Panc1 (cell line): ENCODE results near the gene KCNJ1. TPM values are rescaled to one million over a fixed set of nuclear protein-coding genes. Genes with fewer than 3 reads are reported as not detected.

Source experiments
- ATAC-seq: fragments of 200-7000 bp; cut with Tn5 transposase; 2 replicates; pipeline ENCODE4 v1.9.1; 2020; ENCODE audit warnings: mild to moderate bottlenecking, moderate library complexity
- BruUV-seq: library from RNA; stranded (reverse); fragments of 400-500 nt; replicated peaks from 2 replicates; lab custom pipeline; 2021; lab: Mats Ljungman, UMichigan
- CTCF ChIA-PET: fragments of 300-600 bp; sonication (Branson Sonifier 250); formaldehyde crosslinking; loops from one replicate; lab custom pipeline; 2022; ENCODE audit warnings: antibody characterized with exemption; lab: Charles Lee
- POLR2A ChIA-PET: fragments of 300-600 bp; sonication (Branson Sonifier 250); formaldehyde crosslinking; loops from one replicate; lab custom pipeline; 2022; ENCODE audit warnings: antibody characterized with exemption; lab: Charles Lee
- DNase-seq: peaks from one replicate; pipeline ENCODE4 v3.0.0-alpha.2; 2010; ENCODE audit warnings: low read depth, low spot score
- H3K27ac ChIP-seq: 2 replicates; pipeline ENCODE4 v1.5.1; 2011; ENCODE audit warnings: mild to moderate bottlenecking, low read length, inconsistent platforms
- H3K27me3 ChIP-seq: fragments of 200-500 bp; sonication (Bioruptor generic); 2 replicates; pipeline ENCODE4 v1.6.0; 2014; ENCODE audit warnings: low read length, inconsistent platforms; ENCODE audit not compliant: control insufficient read depth, insufficient read depth
- H3K36me3 ChIP-seq: fragments of 200-500 bp; sonication (Bioruptor generic); 2 replicates; pipeline ENCODE4 v1.5.1; 2014; ENCODE audit warnings: inconsistent platforms, mild to moderate bottlenecking, low read length, moderate library complexity; ENCODE audit not compliant: control insufficient read depth, insufficient read depth
- H3K4me1 ChIP-seq: 2 replicates; pipeline ENCODE4 v1.5.1; 2011; ENCODE audit warnings: inconsistent platforms, mild to moderate bottlenecking, low read length, moderate library complexity; ENCODE audit not compliant: control insufficient read depth, insufficient read depth
- H3K4me3 ChIP-seq, 2 experiments: 2 replicates each; pipeline ENCODE4 v1.5.1; 2011 to 2012; ENCODE audit warnings: low read depth in 2 of 2, low read length in 2 of 2, mild to moderate bottlenecking in 2 of 2, inconsistent platforms in 1 of 2, moderate library complexity in 1 of 2
- H3K9me3 ChIP-seq: fragments of 200-500 bp; sonication (Bioruptor generic); 2 replicates; pipeline ENCODE4 v1.5.1; 2014; ENCODE audit warnings: low read depth, mild to moderate bottlenecking, inconsistent platforms, low read length, moderate library complexity; ENCODE audit not compliant: control insufficient read depth, insufficient read depth
- CTCF ChIP-seq: fragments of 450-650 bp; IDR thresholded peaks from 2 replicates; pipeline ENCODE4 v1.5.1; 2017; ENCODE audit warnings: mild to moderate bottlenecking
- POLR2AphosphoS5 ChIP-seq: IDR thresholded peaks from 2 replicates; pipeline ENCODE4 v1.6.1; 2012; ENCODE audit warnings: mild to moderate bottlenecking, low read depth, low read length, moderate library complexity
- REST ChIP-seq, 2 experiments: IDR thresholded peaks; 2 replicates each; pipeline ENCODE4 v1.6.1; 2011 to 2012; ENCODE audit warnings: low read depth in 2 of 2, control low read depth in 1 of 2, low read length in 1 of 2, mild to moderate bottlenecking in 1 of 2, moderate library complexity in 1 of 2; ENCODE audit not compliant: insufficient read depth in 1 of 2
- SIN3A ChIP-seq: IDR thresholded peaks from 2 replicates; pipeline ENCODE4 v1.6.1; 2012; ENCODE audit warnings: low read depth, mild to moderate bottlenecking, low read length, moderate library complexity, borderline replicate concordance; ENCODE audit not compliant: insufficient read depth
- TCF7L2 ChIP-seq: IDR thresholded peaks from 2 replicates; pipeline ENCODE4 v1.6.1; 2011; ENCODE audit warnings: mild to moderate bottlenecking, low read depth, low read length, inconsistent platforms
- in situ Hi-C: cut with HindIII; loops from 2 replicates; pipeline ENCODE4 v1.10.0; 2016; ENCODE audit warnings: low sequenced_read_pairs, low pct_unique_long_range_greater_than_20kb
- intact Hi-C: fragments of 100-400 bp; cut with micrococcal nuclease; formaldehyde crosslinking; loops from one replicate; pipeline ENCODE4 v1.10.0; 2022; ENCODE audit not compliant: unreplicated experiment
- total RNA-seq: library from RNA; stranded (reverse); gene quantifications from one replicate; pipeline ENCODE4 v1.2.1, GENCODE V29; 2021; ENCODE audit not compliant: unreplicated experiment

KCNJ1 gene
- total RNA-seq, 1 experiment from 2014 or later, result not detected

- no peaks in the 10 kb centered on the region for H3K9me3 ChIP-seq
- H3K27ac ChIP-seq, result no peak overlapping the region
- intact Hi-C loops, result loop anchor here (10.0 kb wide), 2 partner anchors 228 to 868 kb away; no protein-coding TSS in a partner anchor
- ATAC-seq, result peak; percentile 40; the same call in 1 of the 2 replicates
- peaks cover 24% of the 10 kb centered on the region for H3K27me3 ChIP-seq
- BruUV-seq, result no TSS peak
- CTCF ChIA-PET, result interaction anchor here (0.6 to 3.8 kb wide), 5 partner anchors 18 to 1070 kb away, joined by 3 to 53 read pairs (median 3); no protein-coding TSS in a partner anchor
- no peaks in the 10 kb centered on the region for H3K36me3 ChIP-seq
- in situ Hi-C loops, result no loop called here
- no peak for DNase-seq
- no peak overlapping the region for H3K4me3 ChIP-seq
- no peak for TF ChIP-seq TCF7L2
- TF ChIP-seq CTCF, result peak; percentile 70
- no peaks in the 10 kb centered on the region for H3K4me1 ChIP-seq
- POLR2A ChIA-PET, result no interaction called here
These were observed 19.5 kb upstream of the KCNJ1 start for GRCh38 chr11:128886406-128887124.

- intact Hi-C loops, result loop anchor here (1.0 to 10.0 kb wide), 4 partner anchors 71 to 870 kb away; no protein-coding TSS in a partner anchor
- peaks cover 25% of the 10 kb centered on the region for H3K27me3 ChIP-seq
- no peaks in the 10 kb centered on the region for H3K4me1 ChIP-seq
- in situ Hi-C loops, result no loop called here
- CTCF ChIA-PET, result interaction anchor here (0.6 to 3.8 kb wide), 10 partner anchors 17 to 561 kb away, joined by 3 to 53 read pairs (median 3); no protein-coding TSS in a partner anchor
- H3K4me3 ChIP-seq, result no peak overlapping the region
- H3K9me3 ChIP-seq, result no peaks in the 10 kb centered on the region
- DNase-seq (peak; percentile 69), ATAC-seq (peak; percentile 90)
- BruUV-seq, result no TSS peak
- peak; percentile 93 for TF ChIP-seq CTCF
- no peak for TF ChIP-seq SIN3A
- H3K36me3 ChIP-seq, result no peaks in the 10 kb centered on the region
- H3K27ac ChIP-seq, result no peak overlapping the region
- POLR2A ChIA-PET, result no interaction called here
These were observed 17.7 kb upstream of the KCNJ1 start for GRCh38 chr11:128884703-128885338.

- CTCF ChIA-PET, result interaction anchor here (0.6 to 3.8 kb wide), 3 partner anchors 73 to 560 kb away, joined by 3 to 53 read pairs (median 3); no protein-coding TSS in a partner anchor
- Histone ChIP-seq H3K27ac (no peak overlapping the region), H3K36me3 (no peaks in the 10 kb centered on the region), H3K9me3 (no peaks in the 10 kb centered on the region), H3K27me3 (peaks cover 18% of the 10 kb centered on the region), H3K4me1 (no peaks in the 10 kb centered on the region), H3K4me3 (no peak overlapping the region)
- TF ChIP-seq REST (IDR thresholded peaks at IDR 0.05; ENCODE audit: insufficient read depth in 1 of 2, low read depth in 2 of 2, low read length in 1 of 2) (no peak), SIN3A (no peak), POLR2AphosphoS5 (no peak), TCF7L2 (no peak), CTCF (no peak)
- POLR2A ChIA-PET, result no interaction called here
- DNase-seq, result no peak
- intact Hi-C loops (loop anchor here (1.0 to 10.0 kb wide), 4 partner anchors 72 to 871 kb away; no protein-coding TSS in a partner anchor), in situ Hi-C loops (no loop called here)
- ATAC-seq, result no peak
- BruUV-seq, result no TSS peak
These were observed 17.0 kb upstream of the KCNJ1 start for GRCh38 chr11:128884054-128884453.
